HepG2 (cell line): ENCODE data around the gene ITGB5.

ENCODE experiments used
- IKZF1 ChIP-seq: fragments of 450-650 bp; IDR thresholded peaks from 2 replicates; pipeline ENCODE4 v1.7.1; 2016
- KLF13 ChIP-seq: sonication (generic); formaldehyde crosslinking; IDR thresholded peaks from 2 replicates; pipeline ENCODE4 v1.4.0; 2020; ENCODE audit warnings: mild to moderate bottlenecking, missing genetic modification reagents
- MAZ ChIP-seq, 2 experiments: sonication (generic) in 1 of 2; formaldehyde crosslinking in 1 of 2; IDR thresholded peaks; 2 replicates each; pipeline versions ENCODE4 v1.5.0 to v1.6.1; 2012 to 2020; ENCODE audit warnings: low read depth in 2 of 2, mild to moderate bottlenecking in 2 of 2, borderline replicate concordance in 1 of 2, improper control_type of control experiment in 1 of 2, low read length in 1 of 2, missing genetic modification reagents in 1 of 2, moderate library complexity in 1 of 2
- MYC ChIP-seq: sonication (generic); formaldehyde crosslinking; IDR thresholded peaks from 2 replicates; pipeline ENCODE4 v1.9.0; 2021; ENCODE audit warnings: missing genetic modification reagents, borderline replicate concordance
- NFATC3 ChIP-seq: sonication (generic); formaldehyde crosslinking; IDR thresholded peaks from 2 replicates; pipeline ENCODE4 v1.5.1; 2020; ENCODE audit warnings: mild to moderate bottlenecking, missing genetic modification reagents
- NFE2 ChIP-seq: sonication (generic); formaldehyde crosslinking; IDR thresholded peaks from 2 replicates; pipeline ENCODE4 v1.4.0; 2020; ENCODE audit warnings: missing genetic modification reagents
- POLR2A ChIP-seq, 2 experiments: IDR thresholded peaks; 2 replicates each; pipeline ENCODE4 v1.6.1; 2011; ENCODE audit warnings: low read depth in 2 of 2, low read length in 2 of 2, mild to moderate bottlenecking in 1 of 2, moderate library complexity in 1 of 2; ENCODE audit not compliant: insufficient read depth in 1 of 2
- TAF1 ChIP-seq: sonication (generic); formaldehyde crosslinking; IDR thresholded peaks from 2 replicates; pipeline ENCODE4 v1.4.0; 2020; ENCODE audit warnings: missing genetic modification reagents
- TCF7L2 ChIP-seq: IDR thresholded peaks from 2 replicates; pipeline ENCODE4 v1.6.1; 2011; ENCODE audit warnings: mild to moderate bottlenecking, low read depth, low read length, moderate library complexity
- TF ChIP-seq, protein P1 (sequence below): sonication (generic); formaldehyde crosslinking; IDR thresholded peaks from 2 replicates; pipeline ENCODE4 v1.4.0; 2020; ENCODE audit warnings: missing genetic modification reagents
- TF ChIP-seq, protein P2 (sequence below): sonication (generic); formaldehyde crosslinking; IDR thresholded peaks from 2 replicates; pipeline ENCODE4 v1.5.0; 2020; ENCODE audit warnings: mild to moderate bottlenecking, missing genetic modification reagents, moderate library complexity
- TF ChIP-seq, protein P3 (sequence below): sonication (generic); formaldehyde crosslinking; IDR thresholded peaks from 2 replicates; pipeline ENCODE4 v1.8.1; 2023; ENCODE audit warnings: mild to moderate bottlenecking, missing genetic modification reagents
- TF ChIP-seq, protein P4 (sequence below): sonication (generic); formaldehyde crosslinking; IDR thresholded peaks from 2 replicates; pipeline ENCODE4 v1.4.0; 2020; ENCODE audit warnings: missing genetic modification reagents

DNA sequence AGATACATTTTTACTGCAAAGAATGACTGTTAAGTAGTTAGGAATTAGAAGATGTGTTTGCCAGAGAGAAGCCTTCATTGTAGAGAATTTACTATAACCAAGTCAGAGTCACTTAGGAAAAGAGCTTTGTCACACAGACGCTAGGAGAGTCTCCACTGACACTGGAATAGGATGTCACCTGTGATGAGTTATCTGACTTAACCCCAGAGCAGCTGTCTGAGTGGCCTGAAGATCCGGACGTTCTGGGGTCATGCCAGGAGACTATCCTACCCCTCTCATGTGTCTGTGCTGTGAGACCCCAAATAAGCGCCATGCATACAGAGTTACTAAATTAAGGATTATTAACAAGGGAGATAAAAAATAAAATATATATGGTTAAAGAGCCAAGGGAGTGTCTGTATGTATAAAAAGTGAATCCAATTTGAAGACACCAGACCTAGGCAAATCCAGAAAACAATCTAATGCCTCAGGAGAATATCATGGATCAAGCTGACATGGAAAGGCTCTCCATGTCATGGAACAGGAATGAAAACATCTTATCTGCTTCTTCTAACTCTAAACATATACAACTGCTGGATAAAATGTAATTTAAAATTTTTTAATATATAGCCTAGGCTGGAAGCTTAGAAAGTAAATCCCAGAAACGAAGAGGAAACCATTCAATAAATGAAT is 43.5 kb downstream of the ITGB5 start:
- TF ChIP-seq, protein P1, sequence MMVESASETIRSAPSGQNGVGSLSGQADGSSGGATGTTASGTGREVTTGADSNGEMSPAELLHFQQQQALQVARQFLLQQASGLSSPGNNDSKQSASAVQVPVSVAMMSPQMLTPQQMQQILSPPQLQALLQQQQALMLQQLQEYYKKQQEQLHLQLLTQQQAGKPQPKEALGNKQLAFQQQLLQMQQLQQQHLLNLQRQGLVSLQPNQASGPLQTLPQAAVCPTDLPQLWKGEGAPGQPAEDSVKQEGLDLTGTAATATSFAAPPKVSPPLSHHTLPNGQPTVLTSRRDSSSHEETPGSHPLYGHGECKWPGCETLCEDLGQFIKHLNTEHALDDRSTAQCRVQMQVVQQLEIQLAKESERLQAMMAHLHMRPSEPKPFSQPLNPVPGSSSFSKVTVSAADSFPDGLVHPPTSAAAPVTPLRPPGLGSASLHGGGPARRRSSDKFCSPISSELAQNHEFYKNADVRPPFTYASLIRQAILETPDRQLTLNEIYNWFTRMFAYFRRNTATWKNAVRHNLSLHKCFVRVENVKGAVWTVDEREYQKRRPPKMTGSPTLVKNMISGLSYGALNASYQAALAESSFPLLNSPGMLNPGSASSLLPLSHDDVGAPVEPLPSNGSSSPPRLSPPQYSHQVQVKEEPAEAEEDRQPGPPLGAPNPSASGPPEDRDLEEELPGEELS = no peak
- TF ChIP-seq, protein P2, sequence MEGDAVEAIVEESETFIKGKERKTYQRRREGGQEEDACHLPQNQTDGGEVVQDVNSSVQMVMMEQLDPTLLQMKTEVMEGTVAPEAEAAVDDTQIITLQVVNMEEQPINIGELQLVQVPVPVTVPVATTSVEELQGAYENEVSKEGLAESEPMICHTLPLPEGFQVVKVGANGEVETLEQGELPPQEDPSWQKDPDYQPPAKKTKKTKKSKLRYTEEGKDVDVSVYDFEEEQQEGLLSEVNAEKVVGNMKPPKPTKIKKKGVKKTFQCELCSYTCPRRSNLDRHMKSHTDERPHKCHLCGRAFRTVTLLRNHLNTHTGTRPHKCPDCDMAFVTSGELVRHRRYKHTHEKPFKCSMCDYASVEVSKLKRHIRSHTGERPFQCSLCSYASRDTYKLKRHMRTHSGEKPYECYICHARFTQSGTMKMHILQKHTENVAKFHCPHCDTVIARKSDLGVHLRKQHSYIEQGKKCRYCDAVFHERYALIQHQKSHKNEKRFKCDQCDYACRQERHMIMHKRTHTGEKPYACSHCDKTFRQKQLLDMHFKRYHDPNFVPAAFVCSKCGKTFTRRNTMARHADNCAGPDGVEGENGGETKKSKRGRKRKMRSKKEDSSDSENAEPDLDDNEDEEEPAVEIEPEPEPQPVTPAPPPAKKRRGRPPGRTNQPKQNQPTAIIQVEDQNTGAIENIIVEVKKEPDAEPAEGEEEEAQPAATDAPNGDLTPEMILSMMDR (CRISPR knock-in tag) = no peak
- TF ChIP-seq NFE2 (CRISPR knock-in tag) (no peak), TCF7L2 (no peak), MYC (CRISPR knock-in tag) (no peak), MAZ (IDR thresholded peaks at IDR 0.05; ENCODE audit: borderline replicate concordance, low read depth, low read length) (no peak), MAZ (CRISPR knock-in tag; IDR thresholded peaks at IDR 0.05; ENCODE audit: low read depth) (no peak), KLF13 (CRISPR knock-in tag) (no peak), NFATC3 (CRISPR knock-in tag) (no peak), IKZF1 (no peak), TAF1 (CRISPR knock-in tag) (no peak), POLR2A (IDR thresholded peaks at IDR 0.05; ENCODE audit: insufficient read depth in 1 of 2, low read depth in 2 of 2, low read length in 2 of 2) (no peak)
- TF ChIP-seq, protein P3, sequence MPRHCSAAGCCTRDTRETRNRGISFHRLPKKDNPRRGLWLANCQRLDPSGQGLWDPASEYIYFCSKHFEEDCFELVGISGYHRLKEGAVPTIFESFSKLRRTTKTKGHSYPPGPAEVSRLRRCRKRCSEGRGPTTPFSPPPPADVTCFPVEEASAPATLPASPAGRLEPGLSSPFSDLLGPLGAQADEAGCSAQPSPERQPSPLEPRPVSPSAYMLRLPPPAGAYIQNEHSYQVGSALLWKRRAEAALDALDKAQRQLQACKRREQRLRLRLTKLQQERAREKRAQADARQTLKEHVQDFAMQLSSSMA = no peak
- TF ChIP-seq, protein P4, sequence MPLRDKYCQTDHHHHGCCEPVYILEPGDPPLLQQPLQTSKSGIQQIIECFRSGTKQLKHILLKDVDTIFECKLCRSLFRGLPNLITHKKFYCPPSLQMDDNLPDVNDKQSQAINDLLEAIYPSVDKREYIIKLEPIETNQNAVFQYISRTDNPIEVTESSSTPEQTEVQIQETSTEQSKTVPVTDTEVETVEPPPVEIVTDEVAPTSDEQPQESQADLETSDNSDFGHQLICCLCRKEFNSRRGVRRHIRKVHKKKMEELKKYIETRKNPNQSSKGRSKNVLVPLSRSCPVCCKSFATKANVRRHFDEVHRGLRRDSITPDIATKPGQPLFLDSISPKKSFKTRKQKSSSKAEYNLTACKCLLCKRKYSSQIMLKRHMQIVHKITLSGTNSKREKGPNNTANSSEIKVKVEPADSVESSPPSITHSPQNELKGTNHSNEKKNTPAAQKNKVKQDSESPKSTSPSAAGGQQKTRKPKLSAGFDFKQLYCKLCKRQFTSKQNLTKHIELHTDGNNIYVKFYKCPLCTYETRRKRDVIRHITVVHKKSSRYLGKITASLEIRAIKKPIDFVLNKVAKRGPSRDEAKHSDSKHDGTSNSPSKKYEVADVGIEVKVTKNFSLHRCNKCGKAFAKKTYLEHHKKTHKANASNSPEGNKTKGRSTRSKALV (CRISPR knock-in tag) = no peak
